B cell (primary cell): Measurements from ENCODE around the gene ZNF638. TPM values are rescaled to one million over a fixed set of nuclear protein-coding genes. Genes with fewer than 3 reads are reported as not detected.

ENCODE experiments used
- ATAC-seq: fragments of 200-7000 bp; cut with Tn5 transposase; one replicate; pipeline ENCODE4 v1.10.0; 2021; ENCODE audit warnings: low read depth, mild to moderate bottlenecking, moderate number of reproducible peaks, moderate library complexity
- CTCF ChIA-PET: fragments of 350-600 bp; sonication (Branson Sonifier 250); formaldehyde crosslinking; loops from one replicate; lab custom pipeline; 2021; ENCODE audit warnings: antibody characterized with exemption, inconsistent platforms; lab: Charles Lee
- POLR2A ChIA-PET: fragments of 350-600 bp; sonication (Branson Sonifier 250); formaldehyde crosslinking; loops from one replicate; lab custom pipeline; 2021; ENCODE audit warnings: antibody characterized with exemption; lab: Charles Lee
- DNase-seq: peaks from one replicate; pipeline ENCODE4 v3.0.0; 2013
- H2AFZ ChIP-seq: 2 replicates; pipeline ENCODE4 v1.6.1; 2012; ENCODE audit warnings: mild to moderate bottlenecking, low read depth, low read length; ENCODE audit not compliant: insufficient read depth, poor library complexity, severe bottlenecking
- H3K27ac ChIP-seq, 2 donors: 1 replicate in 1 of 2; 2 replicates in 1 of 2; pipeline ENCODE4 v1.5.1; 2012 to 2013; ENCODE audit warnings: low read length in 2 of 2, mild to moderate bottlenecking in 2 of 2, moderate library complexity in 1 of 2
- H3K27me3 ChIP-seq, 4 experiments: fragments of 200-600 bp in 1 of 4; sonication (generic) in 1 of 4; replicated peaks in 1 of 4; 1 replicate in 2 of 4; 2 replicates in 2 of 4; pipeline versions ENCODE4 v1.6.1 to v1.7.0; 2013 to 2016; ENCODE audit warnings: low read length in 3 of 4, mild to moderate bottlenecking in 2 of 4, mixed read lengths in 1 of 4, moderate library complexity in 1 of 4; ENCODE audit not compliant: insufficient read depth in 4 of 4, control insufficient read depth in 3 of 4; ENCODE audit errors: control extremely low read depth in 1 of 4
- H3K36me3 ChIP-seq, 2 experiments: replicated peaks in 1 of 2; 1 replicate in 1 of 2; 2 replicates in 1 of 2; pipeline versions ENCODE4 v1.6.1 to v1.7.1; 2013; ENCODE audit warnings: low read length in 1 of 2; ENCODE audit not compliant: insufficient read depth in 2 of 2, control insufficient read depth in 1 of 2; ENCODE audit errors: control extremely low read depth in 1 of 2, extremely low read depth in 1 of 2
- H3K4me1 ChIP-seq, 2 donors: fragments of 200-600 bp in 1 of 2; sonication (generic) in 1 of 2; 1 replicate in 1 of 2; 2 replicates in 1 of 2; pipeline versions ENCODE4 v1.5.1 to v1.6.1; 2013 to 2017; ENCODE audit warnings: low read length in 2 of 2; ENCODE audit not compliant: control insufficient read depth in 2 of 2, insufficient read depth in 2 of 2
- H3K4me2 ChIP-seq: replicated peaks from 2 replicates; pipeline ENCODE3; 2012; ENCODE audit warnings: mild to moderate bottlenecking, low read depth, low read length; ENCODE audit not compliant: poor library complexity, severe bottlenecking
- H3K4me3 ChIP-seq, 5 experiments: fragments of 200-600 bp in 1 of 5; sonication (generic) in 1 of 5; 1 replicate in 3 of 5; 2 replicates in 2 of 5; pipeline versions ENCODE4 v1.5.1 to v1.7.0; 2011 to 2016; ENCODE audit warnings: low read length in 4 of 5, mild to moderate bottlenecking in 4 of 5, low read depth in 2 of 5, control low read depth in 1 of 5, moderate library complexity in 1 of 5; ENCODE audit not compliant: insufficient read depth in 1 of 5; ENCODE audit errors: control extremely low read depth in 1 of 5, extremely low read depth in 1 of 5
- H3K79me2 ChIP-seq: fragments of 200-600 bp; sonication (generic); one replicate; pipeline ENCODE4 v1.6.0; 2016; ENCODE audit warnings: low read length; ENCODE audit not compliant: control insufficient read depth, insufficient read depth
- H3K9ac ChIP-seq: fragments of 200-600 bp; sonication (generic); 2 replicates; pipeline ENCODE4 v1.6.1; 2017; ENCODE audit warnings: mild to moderate bottlenecking, low read length, moderate library complexity
- H3K9me3 ChIP-seq, 3 donors: one replicate each; pipeline versions ENCODE4 v1.6.1 to v1.7.1; 2013; ENCODE audit warnings: low read length in 2 of 3; ENCODE audit not compliant: control insufficient read depth in 2 of 3, insufficient read depth in 1 of 3; ENCODE audit errors: control extremely low read depth in 1 of 3
- H4K20me1 ChIP-seq: 2 replicates; pipeline ENCODE4 v1.6.0; 2012; ENCODE audit warnings: mild to moderate bottlenecking, low read length; ENCODE audit not compliant: insufficient read depth, control insufficient read depth, poor library complexity, severe bottlenecking
- H3K27ac Mint-ChIP-seq: one replicate; pipeline ENCODE4 v1.8.0; 2021; ENCODE audit warnings: mixed read lengths
- H3K27me3 Mint-ChIP-seq: one replicate; pipeline ENCODE4 v1.8.0; 2021; ENCODE audit warnings: mixed read lengths
- H3K4me1 Mint-ChIP-seq: one replicate; pipeline ENCODE4 v1.8.0; 2021; ENCODE audit warnings: mixed read lengths
- H3K4me3 Mint-ChIP-seq: one replicate; pipeline ENCODE4 v1.8.0; 2021; ENCODE audit warnings: mixed read lengths
- H3K9me3 Mint-ChIP-seq: one replicate; pipeline ENCODE4 v1.8.0; 2022; ENCODE audit warnings: mixed read lengths; ENCODE audit not compliant: insufficient read depth
- CTCF ChIP-seq: fragments of 200-600 bp; IDR thresholded peaks from one replicate; pipeline ENCODE4 v1.8.0; 2022; ENCODE audit warnings: antibody characterized with exemption, mild to moderate bottlenecking
- EZH2 ChIP-seq: IDR thresholded peaks from 2 replicates; pipeline ENCODE4 v1.6.1; 2012; ENCODE audit warnings: borderline replicate concordance, low read depth, mild to moderate bottlenecking, moderate library complexity, low read length; ENCODE audit not compliant: insufficient read depth, poor library complexity, severe bottlenecking
- WGBS: methylation state at CpG from one replicate; pipeline ENCODE4 v1.1.5; 2013; ENCODE audit warnings: missing lambda C conversion rate; ENCODE audit not compliant: insufficient coverage; 5-methylcytosine and 5-hydroxymethylcytosine counted together
- intact Hi-C: fragments of 100-400 bp; cut with micrococcal nuclease; formaldehyde crosslinking; loops from one replicate; pipeline ENCODE4 v1.10.0; 2022
- polyA plus RNA-seq: library from polyadenylated mRNA; depleted of rRNA; stranded (reverse); fragments of >200 nt; gene quantifications from 2 replicates; pipeline ENCODE4 v1.2.3, GENCODE V29; 2012
- total RNA-seq, 2 donors: library from RNA; stranded (reverse); fragments of 120-200 nt in 1 of 2; gene quantifications; 1 replicate in 1 of 2; 2 replicates in 1 of 2; pipeline versions ENCODE4 v1.2.3 to v1.2.4, GENCODE V29; 2013 to 2022

The ZNF638 gene
- total and polyA plus RNA-seq, 2 donors (not counting 1 experiment from before 2014, with no cell fraction given) = 60.1 to 221 TPM

DNA sequence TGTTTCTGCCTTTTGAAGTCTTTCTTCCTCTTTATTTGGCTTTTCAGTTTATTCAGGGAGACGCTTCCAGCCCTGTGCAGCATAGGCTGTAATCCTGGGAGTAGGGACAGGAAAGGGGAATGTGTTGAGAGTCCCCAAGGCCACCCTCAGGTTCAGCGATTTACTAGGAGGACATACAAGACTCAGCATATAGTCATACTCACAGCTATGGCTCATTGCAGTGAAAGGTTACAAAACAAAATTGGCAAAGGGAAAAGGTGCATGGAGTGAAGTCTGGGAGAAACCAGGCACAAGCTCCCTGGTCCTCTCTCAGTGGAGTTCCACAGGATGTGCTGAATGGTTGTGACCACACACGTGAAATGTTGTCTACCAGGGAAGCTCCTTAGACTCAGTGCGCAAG is 49.6 kb upstream of the ZNF638 start:
- intact Hi-C loops = no loop called here
- no peaks in the 10 kb centered on the region for H3K9me3 Mint-ChIP-seq
- H3K4me3 ChIP-seq = no peak overlapping the region
- H3K4me3 Mint-ChIP-seq = no peak overlapping the region
- peaks cover 11% of the 10 kb centered on the region for H3K4me1 Mint-ChIP-seq
- no peak overlapping the region for H3K27ac ChIP-seq
- no peak for TF ChIP-seq EZH2
- TF ChIP-seq CTCF = no peak
- CTCF ChIA-PET = interaction anchor here (0.7 kb wide), 1 partner anchor 42 kb away, joined by 3 read pairs; no protein-coding TSS in a partner anchor
- no peaks in the 10 kb centered on the region for H4K20me1 ChIP-seq
- DNase-seq (no peak), ATAC-seq (no peak)
- H3K9ac ChIP-seq = no peak overlapping the region
- H3K27me3 ChIP-seq = peaks cover 0 to 8% (median 8%) of the 10 kb centered on the region in 4 experiments
- peaks cover 29% of the 10 kb centered on the region for H3K27me3 Mint-ChIP-seq
- no CpG with 5 or more reads among the region's 4 CpGs for WGBS
- H3K36me3 ChIP-seq = no peaks in the 10 kb centered on the region
- no peaks in the 10 kb centered on the region for H3K79me2 ChIP-seq
- no peak overlapping the region for H3K27ac Mint-ChIP-seq
- H3K4me1 ChIP-seq = peaks cover 10 to 11% of the 10 kb centered on the region in 2 donors
- no peak overlapping the region for H2AFZ ChIP-seq
- POLR2A ChIA-PET = no interaction called here
- H3K9me3 ChIP-seq = no peaks in the 10 kb centered on the region
- H3K4me2 ChIP-seq = no peak overlapping the region

DNA sequence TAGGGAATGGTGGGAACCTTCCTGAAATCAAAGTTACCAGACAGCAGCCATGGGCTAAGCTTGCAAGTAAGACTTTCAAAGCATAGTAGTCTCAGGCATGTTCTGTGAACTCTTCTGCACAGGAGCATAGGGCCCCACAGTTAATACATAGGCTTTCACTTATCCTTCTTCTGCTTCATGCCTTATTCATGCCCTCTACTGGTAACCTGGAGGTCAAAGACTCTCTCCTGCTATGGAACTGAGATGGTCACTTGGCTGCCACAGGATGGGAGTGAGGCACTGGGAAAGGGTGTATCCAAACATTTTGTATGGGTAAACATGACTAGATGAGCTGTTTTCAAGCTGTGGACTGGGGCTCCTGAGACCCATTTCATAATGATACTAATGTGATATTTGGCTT is 49.1 kb upstream of the ZNF638 start:
- TF ChIP-seq EZH2 = no peak
- no peak for TF ChIP-seq CTCF
- no peak for ATAC-seq
- H3K9me3 Mint-ChIP-seq = no peaks in the 10 kb centered on the region
- Histone ChIP-seq H3K4me3 (no peak overlapping the region), H3K9me3 (no peaks in the 10 kb centered on the region), H3K4me2 (no peak overlapping the region), H2AFZ (no peak overlapping the region), H4K20me1 (no peaks in the 10 kb centered on the region), H3K27ac (no peak overlapping the region), H3K36me3 (no peaks in the 10 kb centered on the region), H3K9ac (no peak overlapping the region), H3K79me2 (no peaks in the 10 kb centered on the region), H3K4me1 (peaks cover 5% of the 10 kb centered on the region in 2 donors), H3K27me3 (peaks cover 0 to 8% (median 5%) of the 10 kb centered on the region in 4 experiments)
- ChIA-PET POLR2A (no interaction called here), CTCF (interaction anchor here (0.6 to 0.9 kb wide), 3 partner anchors 59 to 162 kb away, joined by 3 to 4 read pairs (median 3); no protein-coding TSS in a partner anchor)
- peaks cover 5% of the 10 kb centered on the region for H3K4me1 Mint-ChIP-seq
- DNase-seq = peak; percentile 21
- no peak overlapping the region for H3K27ac Mint-ChIP-seq
- H3K27me3 Mint-ChIP-seq = peaks cover 29% of the 10 kb centered on the region
- intact Hi-C loops = no loop called here
- no peak overlapping the region for H3K4me3 Mint-ChIP-seq
